HEK293 (cell line): ENCODE results near the gene C3.

ENCODE experiments used
- GFI1B ChIP-seq: fragments of 450-650 bp; formaldehyde crosslinking; IDR thresholded peaks from 2 replicates; pipeline ENCODE4 v1.5.1; 2016; ENCODE audit warnings: missing biosample characterization, missing genetic modification characterization
- MEIS1 ChIP-seq: sonication (generic); formaldehyde crosslinking; IDR thresholded peaks from 2 replicates; pipeline ENCODE4 v1.8.1; 2022; ENCODE audit warnings: missing genetic modification reagents, mild to moderate bottlenecking, borderline replicate concordance
- MYNN ChIP-seq: fragments of 450-650 bp; formaldehyde crosslinking; IDR thresholded peaks from 2 replicates; pipeline ENCODE4 v1.5.1; 2016; ENCODE audit warnings: missing biosample characterization, missing genetic modification characterization, borderline replicate concordance
- SP7 ChIP-seq: fragments of 450-650 bp; formaldehyde crosslinking; IDR thresholded peaks from 2 replicates; pipeline ENCODE4 v1.5.1; 2016; ENCODE audit warnings: missing biosample characterization, missing genetic modification characterization
- TSHZ1 ChIP-seq: fragments of 450-650 bp; formaldehyde crosslinking; IDR thresholded peaks from 2 replicates; pipeline ENCODE4 v1.5.1; 2016; ENCODE audit warnings: missing biosample characterization, missing genetic modification characterization, borderline replicate concordance
- ZBTB1 ChIP-seq: fragments of 450-650 bp; formaldehyde crosslinking; IDR thresholded peaks from 2 replicates; pipeline ENCODE4 v1.5.1; 2016; ENCODE audit warnings: missing biosample characterization, missing genetic modification characterization
- ZBTB10 ChIP-seq: fragments of 450-650 bp; formaldehyde crosslinking; IDR thresholded peaks from 2 replicates; pipeline ENCODE4 v1.5.1; 2016; ENCODE audit warnings: missing biosample characterization, missing genetic modification characterization
- ZBTB21 ChIP-seq: fragments of 450-650 bp; formaldehyde crosslinking; IDR thresholded peaks from 2 replicates; pipeline ENCODE4 v1.5.1; 2017; ENCODE audit warnings: missing biosample characterization, missing genetic modification characterization
- ZBTB44 ChIP-seq: fragments of 450-650 bp; IDR thresholded peaks from 2 replicates; pipeline ENCODE4 v1.5.1; 2018; ENCODE audit warnings: missing biosample characterization, mild to moderate bottlenecking, missing genetic modification characterization
- ZEB2 ChIP-seq: fragments of 450-650 bp; formaldehyde crosslinking; IDR thresholded peaks from 2 replicates; pipeline ENCODE4 v1.5.1; 2016; ENCODE audit warnings: missing biosample characterization, missing genetic modification characterization
- ZNF146 ChIP-seq: fragments of 450-650 bp; formaldehyde crosslinking; IDR thresholded peaks from 2 replicates; pipeline ENCODE4 v1.5.1; 2016; ENCODE audit warnings: missing biosample characterization, missing genetic modification characterization
- ZNF174 ChIP-seq: fragments of 450-650 bp; formaldehyde crosslinking; IDR thresholded peaks from 2 replicates; pipeline ENCODE4 v1.5.0; 2017; ENCODE audit warnings: missing biosample characterization, mild to moderate bottlenecking, missing genetic modification characterization
- ZNF23 ChIP-seq: fragments of 450-650 bp; formaldehyde crosslinking; IDR thresholded peaks from 2 replicates; pipeline ENCODE4 v1.5.1; 2016; ENCODE audit warnings: missing biosample characterization, missing genetic modification characterization, borderline replicate concordance
- ZNF26 ChIP-seq: fragments of 450-650 bp; formaldehyde crosslinking; IDR thresholded peaks from 2 replicates; pipeline ENCODE4 v1.5.1; 2016; ENCODE audit warnings: missing biosample characterization, missing genetic modification characterization
- ZNF335 ChIP-seq: fragments of 450-650 bp; formaldehyde crosslinking; conservative IDR thresholded peaks from 2 replicates; pipeline ENCODE4 v1.5.1; 2016; ENCODE audit warnings: missing biosample characterization, missing genetic modification characterization
- ZNF354C ChIP-seq: fragments of 450-650 bp; formaldehyde crosslinking; IDR thresholded peaks from 2 replicates; pipeline ENCODE4 v1.5.1; 2016; ENCODE audit warnings: missing biosample characterization, missing genetic modification characterization, low read depth, borderline replicate concordance
- ZNF366 ChIP-seq: fragments of 450-650 bp; formaldehyde crosslinking; conservative IDR thresholded peaks from 2 replicates; pipeline ENCODE4 v1.5.1; 2016; ENCODE audit warnings: missing biosample characterization, missing genetic modification characterization
- ZNF394 ChIP-seq: fragments of 450-650 bp; formaldehyde crosslinking; IDR thresholded peaks from 2 replicates; pipeline ENCODE4 v1.5.1; 2016; ENCODE audit warnings: missing biosample characterization, missing genetic modification characterization, mild to moderate bottlenecking, moderate library complexity, borderline replicate concordance
- ZNF423 ChIP-seq: fragments of 450-650 bp; formaldehyde crosslinking; IDR thresholded peaks from 2 replicates; pipeline ENCODE4 v1.5.1; 2016; ENCODE audit warnings: missing biosample characterization, missing genetic modification characterization
- ZNF449 ChIP-seq: fragments of 450-650 bp; formaldehyde crosslinking; IDR thresholded peaks from 2 replicates; pipeline ENCODE4 v1.5.1; 2017; ENCODE audit warnings: missing biosample characterization, mild to moderate bottlenecking, missing genetic modification characterization, moderate library complexity
- ZNF488 ChIP-seq: fragments of 450-650 bp; formaldehyde crosslinking; IDR thresholded peaks from 2 replicates; pipeline ENCODE4 v1.5.1; 2016; ENCODE audit warnings: missing biosample characterization, missing genetic modification characterization
- ZNF571 ChIP-seq: fragments of 450-650 bp; formaldehyde crosslinking; IDR thresholded peaks from 2 replicates; pipeline ENCODE4 v1.5.0; 2017; ENCODE audit warnings: missing biosample characterization, missing genetic modification characterization
- ZNF624 ChIP-seq: fragments of 450-650 bp; formaldehyde crosslinking; IDR thresholded peaks from 2 replicates; pipeline ENCODE4 v1.5.1; 2017; ENCODE audit warnings: missing biosample characterization, missing genetic modification characterization
- ZNF776 ChIP-seq: fragments of 450-650 bp; formaldehyde crosslinking; IDR thresholded peaks from 2 replicates; pipeline ENCODE4 v1.5.0; 2017; ENCODE audit warnings: missing biosample characterization, missing genetic modification characterization, borderline replicate concordance
- ZNF791 ChIP-seq: fragments of 450-650 bp; formaldehyde crosslinking; IDR thresholded peaks from 2 replicates; pipeline ENCODE4 v1.5.1; 2016; ENCODE audit warnings: missing biosample characterization, missing genetic modification characterization
- ZSCAN4 ChIP-seq: fragments of 450-650 bp; formaldehyde crosslinking; IDR thresholded peaks from 2 replicates; pipeline ENCODE4 v1.5.1; 2017; ENCODE audit warnings: missing biosample characterization, missing genetic modification characterization

C3 gene

GRCh38 chr19:6737284-6737872 lies 16.9 kb upstream of the C3 start, which contains the start of gene GPR108 (continued):
- TF ChIP-seq GFI1B (tag by site-specific recombination) (no peak), ZNF366 (tag by site-specific recombination) (no peak), ZBTB21 (no peak), ZNF354C (tag by site-specific recombination) (no peak), ZNF571 (tag by site-specific recombination) (no peak), ZNF776 (tag by site-specific recombination) (no peak), MYNN (no peak), ZEB2 (tag by site-specific recombination) (peak; percentile 89), ZNF335 (peak; percentile 68), SP7 (tag by site-specific recombination) (peak; percentile 91), ZBTB10 (tag by site-specific recombination) (peak; percentile 97), TSHZ1 (tag by site-specific recombination) (no peak), ZNF449 (no peak), ZSCAN4 (tag by site-specific recombination) (no peak), ZNF23 (tag by site-specific recombination) (no peak), ZNF423 (tag by site-specific recombination) (peak; percentile 24; the same call in 1 of the 2 replicates), ZBTB1 (tag by site-specific recombination) (0 out of 2 replicates have a peak, but pooled peaks have one; percentile 46), ZNF394 (peak; percentile 57; the same call in 1 of the 2 replicates), ZNF174 (tag by site-specific recombination) (no peak), ZNF791 (no peak), ZNF624 (no peak), ZNF488 (tag by site-specific recombination) (no peak), ZNF146 (peak; percentile 45; the same call in 1 of the 2 replicates), ZBTB44 (tag by site-specific recombination) (no peak), ZNF26 (tag by site-specific recombination) (no peak), MEIS1 (no peak)
